HG03442 (cell line): ENCODE results near the gene HSPA12B.

ENCODE experiments used
- ATAC-seq: cut with Tn5 transposase; IDR thresholded peaks from one replicate; pipeline ENCODE4 v1.9.1; 2021; ENCODE audit warnings: mild to moderate bottlenecking, moderate library complexity; ENCODE audit not compliant: unreplicated experiment

HSPA12B gene, protein sequence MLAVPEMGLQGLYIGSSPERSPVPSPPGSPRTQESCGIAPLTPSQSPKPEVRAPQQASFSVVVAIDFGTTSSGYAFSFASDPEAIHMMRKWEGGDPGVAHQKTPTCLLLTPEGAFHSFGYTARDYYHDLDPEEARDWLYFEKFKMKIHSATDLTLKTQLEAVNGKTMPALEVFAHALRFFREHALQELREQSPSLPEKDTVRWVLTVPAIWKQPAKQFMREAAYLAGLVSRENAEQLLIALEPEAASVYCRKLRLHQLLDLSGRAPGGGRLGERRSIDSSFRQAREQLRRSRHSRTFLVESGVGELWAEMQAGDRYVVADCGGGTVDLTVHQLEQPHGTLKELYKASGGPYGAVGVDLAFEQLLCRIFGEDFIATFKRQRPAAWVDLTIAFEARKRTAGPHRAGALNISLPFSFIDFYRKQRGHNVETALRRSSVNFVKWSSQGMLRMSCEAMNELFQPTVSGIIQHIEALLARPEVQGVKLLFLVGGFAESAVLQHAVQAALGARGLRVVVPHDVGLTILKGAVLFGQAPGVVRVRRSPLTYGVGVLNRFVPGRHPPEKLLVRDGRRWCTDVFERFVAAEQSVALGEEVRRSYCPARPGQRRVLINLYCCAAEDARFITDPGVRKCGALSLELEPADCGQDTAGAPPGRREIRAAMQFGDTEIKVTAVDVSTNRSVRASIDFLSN

DNA sequence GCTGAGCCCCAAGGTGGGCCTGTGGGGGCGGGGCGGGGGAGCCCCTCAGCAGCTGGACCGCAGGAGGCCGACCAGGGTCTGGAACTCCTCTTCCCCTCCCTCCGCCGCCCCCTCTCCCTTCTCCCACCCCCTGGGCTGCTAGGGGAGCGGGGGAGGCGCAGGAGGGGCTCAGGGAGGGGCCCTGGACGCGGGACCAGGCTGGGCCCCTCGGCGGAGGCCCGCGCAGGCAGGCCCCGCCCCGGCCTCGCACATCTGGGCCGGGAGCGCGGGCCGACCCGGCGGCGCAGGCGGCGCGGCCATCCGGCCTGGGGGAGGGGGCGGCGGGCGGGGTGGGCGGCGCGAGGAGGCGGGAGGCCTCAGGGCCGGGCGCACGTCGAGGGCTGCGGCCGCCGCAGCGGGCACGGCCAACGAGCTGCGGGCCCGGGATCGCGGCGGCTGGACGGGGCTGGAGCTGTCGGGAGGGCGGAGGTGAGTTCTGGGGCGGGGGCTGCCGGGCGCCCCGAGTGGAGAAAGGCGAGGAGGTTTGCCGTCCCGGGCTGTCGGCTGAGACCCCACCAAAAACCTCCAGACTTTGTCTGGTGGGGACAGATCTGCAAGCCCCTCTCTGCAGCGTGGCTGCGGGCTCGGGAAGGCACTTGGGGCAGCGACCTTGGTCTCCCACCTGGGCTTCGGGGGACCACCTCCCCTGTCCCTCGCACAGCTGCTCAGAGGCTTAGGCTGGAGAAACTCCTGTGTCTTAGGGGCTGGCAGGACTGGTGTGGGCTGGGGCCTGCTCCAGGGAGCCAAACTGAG lies at the start of gene HSPA12B:
HSPA12B (plus strand) TSS at position 359 of the 792 bp plus-strand sequence. CDS start 5,990 bp downstream, outside the sequence.
- ATAC-seq, result no peak

- ATAC-seq, result no peak
Measured at GRCh38 chr20:3685341-3685740, 47.1 kb upstream of the HSPA12B start.

- ATAC-seq, result no peak
Measured at GRCh38 chr20:3686421-3686820, 46.1 kb upstream of the HSPA12B start.

DNA sequence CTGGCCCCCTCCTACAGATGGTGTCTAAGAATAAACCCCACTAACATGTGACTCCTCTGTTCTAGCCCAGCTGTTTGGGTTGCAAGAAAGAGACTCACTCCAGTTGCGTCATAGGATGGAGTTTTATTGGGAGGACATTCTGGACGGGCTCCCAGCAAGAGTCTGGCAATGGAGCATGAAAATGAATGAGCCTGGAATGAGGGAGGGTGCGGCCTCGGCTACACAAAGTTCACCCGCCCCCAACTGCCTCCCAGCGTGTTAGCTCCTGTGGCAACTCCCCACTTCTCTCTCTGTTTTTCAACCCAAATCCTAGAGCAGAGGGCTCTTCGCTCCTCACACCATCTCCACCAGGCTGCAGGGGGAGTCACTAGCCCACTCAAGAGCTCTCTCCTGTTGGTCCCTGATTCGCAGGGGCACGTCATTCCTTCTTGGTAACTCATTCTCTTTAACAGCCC lies 45.6 kb upstream of the HSPA12B start:
- no peak for ATAC-seq

GRCh38 chr20:3687655-3688054 lies 44.8 kb upstream of the HSPA12B start:
- no peak for ATAC-seq

- no peak for ATAC-seq
Measured at GRCh38 chr20:3689978-3690377, 42.5 kb upstream of the HSPA12B start.

DNA sequence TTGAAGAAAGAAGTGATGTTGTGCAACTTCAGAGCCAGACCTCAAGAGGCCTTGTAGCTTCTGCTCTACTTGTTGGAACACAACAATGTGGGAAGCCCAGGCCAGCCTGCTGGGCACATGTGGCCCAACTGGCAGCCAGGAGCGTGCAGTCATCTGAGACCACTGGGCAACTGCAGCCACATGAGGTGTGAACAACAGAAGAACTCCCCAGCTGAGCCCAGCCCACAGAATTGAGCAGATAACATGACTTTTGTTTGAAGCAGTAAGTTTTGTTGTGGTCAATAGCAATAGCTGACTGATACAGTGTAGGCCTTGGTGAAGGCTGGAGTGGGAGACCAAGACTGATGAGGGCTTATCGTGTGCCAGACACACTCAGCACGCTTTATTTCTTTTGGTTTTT lies 42.1 kb upstream of the HSPA12B start:
- ATAC-seq, result no peak

DNA sequence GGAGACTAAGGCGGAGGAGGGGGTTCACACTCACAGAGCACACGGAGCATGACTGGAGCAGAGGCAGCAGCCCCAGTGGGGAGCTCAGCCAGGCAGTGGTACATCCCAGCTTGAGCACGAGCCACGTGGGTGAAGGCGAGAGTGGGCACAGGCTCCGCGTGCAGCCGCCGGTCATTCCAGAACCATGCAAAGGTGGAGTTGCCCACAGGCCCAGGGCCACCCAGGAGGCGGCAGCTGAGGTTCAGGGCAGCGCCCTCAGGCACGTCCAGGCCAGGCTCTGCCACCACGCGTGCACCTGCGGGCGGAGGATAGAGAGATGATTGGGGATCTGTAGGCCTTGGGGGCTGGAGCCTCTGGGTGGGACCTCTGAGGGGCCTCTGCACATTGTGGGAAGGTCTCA lies 41.2 kb upstream of the HSPA12B start:
- no peak for ATAC-seq

DNA sequence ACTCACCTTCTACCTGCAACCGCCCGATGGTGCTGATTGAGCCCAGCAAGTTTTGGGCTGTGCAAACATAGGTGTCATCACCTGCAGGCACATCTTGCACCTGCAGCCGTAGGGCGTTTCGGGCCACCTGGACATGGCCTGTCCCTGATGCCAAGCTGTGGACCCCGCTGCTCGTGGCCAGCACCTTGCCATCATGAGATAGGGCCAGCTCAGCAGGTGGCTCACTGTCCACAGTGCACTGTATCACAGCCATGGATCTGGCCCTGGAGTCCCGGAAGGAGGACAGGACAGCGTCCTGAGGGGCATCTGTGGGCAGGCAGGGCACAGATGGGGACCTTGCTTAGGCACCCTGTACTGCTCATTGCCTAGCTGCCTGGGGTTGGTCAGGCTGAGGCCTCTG lies 40.6 kb upstream of the HSPA12B start:
- ATAC-seq, result no peak

GRCh38 chr20:3692706-3693294 lies 39.7 kb upstream of the HSPA12B start:
- no peak for ATAC-seq

GRCh38 chr20:3693376-3693775 lies 39.1 kb upstream of the HSPA12B start:
- no peak for ATAC-seq

DNA sequence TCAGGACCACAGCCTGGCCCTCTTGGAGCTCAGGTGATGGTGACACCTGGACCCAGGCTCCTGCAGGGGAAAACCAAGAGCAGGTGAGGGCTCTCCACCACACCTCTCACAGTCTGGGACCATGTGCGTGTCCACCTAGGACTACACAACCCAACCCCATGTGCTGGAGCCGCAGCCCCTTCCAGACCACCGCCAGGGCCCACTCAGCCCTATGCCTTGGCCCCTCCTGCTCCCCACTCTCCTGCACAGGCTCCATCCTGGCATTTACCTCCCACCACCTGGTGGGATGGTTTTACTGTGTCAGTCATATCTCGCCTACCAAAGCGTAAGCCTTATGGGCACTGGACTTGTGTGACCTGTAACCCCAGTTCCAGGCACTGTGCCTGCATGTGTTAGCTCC lies 37.6 kb upstream of the HSPA12B start:
- ATAC-seq, result no peak

- ATAC-seq, result no peak
Measured at GRCh38 chr20:3696200-3696599, 36.3 kb upstream of the HSPA12B start.

- ATAC-seq, result no peak
Measured at GRCh38 chr20:3696745-3697587, 35.5 kb upstream of the HSPA12B start.

DNA sequence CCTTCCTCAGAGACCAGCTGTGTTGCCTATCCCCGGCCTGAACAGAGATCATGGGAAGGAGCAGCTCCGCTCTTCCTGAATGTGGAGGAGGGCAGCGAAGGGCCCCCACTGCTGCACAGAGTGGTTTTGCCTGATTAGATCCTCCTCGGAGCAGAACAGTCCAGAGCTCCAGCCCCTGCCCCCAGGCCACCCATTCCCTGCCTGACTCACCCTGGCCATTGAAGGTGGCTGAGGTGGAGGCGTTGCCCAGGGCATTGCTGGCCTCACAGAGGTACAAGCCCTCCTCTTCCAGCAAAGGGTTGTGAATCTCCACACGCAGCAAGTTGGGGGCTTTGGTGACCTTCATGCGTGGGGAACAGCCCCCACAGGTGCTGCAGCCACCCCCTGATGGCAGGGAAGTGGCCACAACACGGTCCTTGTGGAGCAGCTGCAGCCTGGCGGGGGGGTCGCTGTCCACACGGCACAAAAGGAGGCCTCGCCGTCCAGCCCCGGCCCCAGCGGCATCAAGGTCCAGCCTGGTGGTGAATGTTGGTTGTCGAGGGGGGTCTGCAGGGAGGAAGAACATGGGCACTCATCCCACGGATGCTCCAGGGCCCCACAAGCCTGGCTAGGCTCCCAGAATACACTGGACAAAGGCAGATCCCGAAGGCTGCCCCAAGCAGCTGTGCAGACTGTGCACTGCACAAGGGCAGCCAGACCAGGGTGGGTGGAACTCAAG lies 34.7 kb upstream of the HSPA12B start:
- no peak for ATAC-seq

DNA sequence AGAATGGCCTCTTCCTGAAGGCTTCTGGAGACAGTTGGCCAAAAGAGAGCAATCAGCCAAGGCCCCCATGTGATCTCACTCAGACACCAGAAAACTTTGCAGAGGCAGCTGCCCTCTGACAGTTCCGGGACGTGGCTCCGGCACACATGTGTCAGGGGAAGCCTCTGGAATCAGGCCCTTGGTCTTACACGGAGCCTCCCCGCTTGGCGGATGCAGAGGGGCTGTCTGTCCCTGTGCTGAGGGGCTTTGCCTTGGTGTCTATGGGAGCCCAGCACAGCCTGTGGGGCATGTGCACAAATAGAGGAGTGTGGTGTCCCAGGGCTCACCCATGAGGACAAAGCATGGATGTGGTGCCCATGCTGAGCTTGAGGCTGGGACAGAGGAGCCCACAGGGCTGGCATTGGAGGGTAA lies 33.9 kb upstream of the HSPA12B start:
- no peak for ATAC-seq

GRCh38 chr20:3699037-3699436 lies 33.4 kb upstream of the HSPA12B start:
- ATAC-seq, result no peak

- ATAC-seq, result no peak
Measured at GRCh38 chr20:3701061-3701998, 31.2 kb upstream of the HSPA12B start.
